Activated T-cell treated with anti-CD3 and anti-CD28 coated beads, Interleukin-2, amount 50 U/mL, for 1 hour (primary cell): Measurements from ENCODE around the gene PRAC1.
"Not testable (repeated sequence)": the region's sequence is repeated elsewhere in the genome, so short reads cannot be mapped to it uniquely, and the experiment has no call there.

Source experiments
- DNase-seq: peaks from one replicate; pipeline ENCODE4 v3.0.0-alpha.2; 2020

Gene PRAC1

GRCh38 chr17:48725288-48726064 is 3.2 kb upstream of the PRAC1 start:
- no peak for DNase-seq

- no peak for DNase-seq
These were observed 2.6 kb upstream of the PRAC1 start for GRCh38 chr17:48725004-48725287.

- peak; percentile 77 for DNase-seq
These were observed 2.1 kb upstream of the PRAC1 start for GRCh38 chr17:48724251-48725003.

GRCh38 chr17:48723423-48724250 is 1.3 kb upstream of the PRAC1 start:
- no peak for DNase-seq

GRCh38 chr17:48722915-48723422 is 651 bp upstream of the PRAC1 start, which contains the start of gene PRAC2:
PRAC2 (plus strand) TSS chr17:48723185; CDS start chr17:48724411, 1,226 bp downstream.
- no peak for DNase-seq

- no peak for DNase-seq
These were observed 1.3 kb downstream of the PRAC1 start for GRCh38 chr17:48721009-48721402.

- no peak for DNase-seq
These were observed 1.9 kb downstream of the PRAC1 start for GRCh38 chr17:48720266-48721008.

- DNase-seq = no peak
These were observed 2.6 kb downstream of the PRAC1 start for GRCh38 chr17:48719642-48720265.

- no peak for DNase-seq
These were observed 3.3 kb downstream of the PRAC1 start for GRCh38 chr17:48718761-48719641.

GRCh38 chr17:48718227-48718760 is 4.0 kb downstream of the PRAC1 start:
- no peak for DNase-seq

GRCh38 chr17:48717367-48718226 is 4.7 kb downstream of the PRAC1 start:
- DNase-seq = no peak

- not testable (repeated sequence) for DNase-seq
These were observed 5.8 kb downstream of the PRAC1 start for GRCh38 chr17:48716549-48716948.

GRCh38 chr17:48715496-48716399 is 6.6 kb downstream of the PRAC1 start:
- DNase-seq = no peak

- DNase-seq = no peak
These were observed 11.2 kb downstream of the PRAC1 start for GRCh38 chr17:48711128-48711527.

- DNase-seq = no peak
These were observed 17.7 kb downstream of the PRAC1 start for GRCh38 chr17:48704361-48705248.

- DNase-seq = no peak
These were observed 20.3 kb downstream of the PRAC1 start for GRCh38 chr17:48701864-48702532.

GRCh38 chr17:48693178-48693577 is 29.1 kb downstream of the PRAC1 start:
- DNase-seq = no peak
